WI38 (cell line): ENCODE results near the gene TGFB1.

ENCODE experiments used
- H3K4me3 ChIP-seq: 2 replicates; pipeline ENCODE4 v1.5.1; 2011; ENCODE audit warnings: low read depth, mild to moderate bottlenecking, control low read depth, low read length
- CTCF ChIP-seq: IDR thresholded peaks from 2 replicates; pipeline ENCODE4 v1.5.1; 2012; ENCODE audit warnings: low read depth, mild to moderate bottlenecking, control low read depth, low read length

TGFB1 gene

GRCh38 chr19:41369769-41370168 lies 16.0 kb upstream of the TGFB1 start:
- no peak for TF ChIP-seq CTCF
- H3K4me3 ChIP-seq: no peak overlapping the region

- TF ChIP-seq CTCF: no peak
- no peak overlapping the region for H3K4me3 ChIP-seq
Measured at GRCh38 chr19:41367848-41368301, 14.2 kb upstream of the TGFB1 start.

GRCh38 chr19:41366089-41366488 lies 12.4 kb upstream of the TGFB1 start:
- TF ChIP-seq CTCF: no peak
- H3K4me3 ChIP-seq: no peak overlapping the region

GRCh38 chr19:41364524-41365391 lies 11.0 kb upstream of the TGFB1 start:
- TF ChIP-seq CTCF: no peak
- peak overlapping the region; percentile 74 for H3K4me3 ChIP-seq

GRCh38 chr19:41363753-41364523 lies 10.2 kb upstream of the TGFB1 start, which contains the start of gene B9D2:
B9D2 (minus strand) TSS chr19:41364149; CDS start chr19:41363519, 630 bp downstream.
- peak within 1 kb of the TSS; percentile 74 for H3K4me3 ChIP-seq
- TF ChIP-seq CTCF: no peak

GRCh38 chr19:41363371-41363752 lies 9.6 kb upstream of the TGFB1 start:
- TF ChIP-seq CTCF: no peak
- peak overlapping the region; percentile 74 for H3K4me3 ChIP-seq
